ENCODE measurements around the gene RIMBP2.
"Not testable (repeated sequence)": the region's sequence is repeated elsewhere in the genome, so short reads cannot be mapped to it uniquely, and the experiment has no call there.

Gene RIMBP2

DNA sequence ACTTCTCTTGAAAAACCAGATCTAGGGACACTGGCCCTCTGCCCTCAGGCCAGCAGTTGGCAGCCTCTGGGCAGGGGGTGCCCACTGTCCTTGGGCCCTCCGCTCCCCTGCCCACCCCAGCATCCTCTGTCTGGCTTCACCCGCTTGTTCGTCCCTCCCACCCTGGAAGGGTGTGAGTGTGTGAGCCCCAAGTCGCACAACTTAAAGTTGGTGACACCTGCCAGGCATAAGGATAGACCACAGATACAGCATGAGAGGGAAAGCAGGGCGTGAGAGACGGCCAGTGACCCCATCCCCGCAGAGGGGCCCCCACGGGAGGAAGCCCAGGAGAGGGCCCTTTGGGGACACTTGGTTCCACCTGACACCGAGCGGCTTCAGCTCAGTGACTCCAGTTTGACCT, 23.5 kb upstream of the RIMBP2 start:
- DNase-seq (ENCODE audit: low spot score), result no peak

- not testable (repeated sequence) for DNase-seq (ENCODE audit: low spot score)
Measured at GRCh38 chr12:130738403-130738802, 22.3 kb upstream of the RIMBP2 start.

DNA sequence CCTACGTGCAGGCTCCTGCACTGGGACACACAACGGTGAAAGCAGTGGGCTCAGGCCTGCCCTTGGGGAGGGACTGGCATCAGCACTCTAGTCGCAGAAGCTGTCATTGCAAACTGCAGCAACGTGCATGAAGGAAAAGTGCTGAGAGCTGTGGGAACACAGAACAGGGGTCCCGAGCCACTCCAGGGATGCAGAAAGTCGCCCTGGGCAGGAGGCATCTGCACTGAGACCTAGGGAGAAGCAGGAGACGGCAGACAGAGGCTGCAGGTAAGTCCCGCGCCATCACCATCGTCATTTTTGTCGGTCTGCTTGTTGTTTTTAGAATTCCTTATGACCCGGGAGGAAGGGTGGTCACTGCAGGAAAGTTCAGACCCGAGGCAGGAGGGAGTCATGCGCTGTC, 21.6 kb upstream of the RIMBP2 start:
- no peak for DNase-seq (ENCODE audit: low spot score)

DNA sequence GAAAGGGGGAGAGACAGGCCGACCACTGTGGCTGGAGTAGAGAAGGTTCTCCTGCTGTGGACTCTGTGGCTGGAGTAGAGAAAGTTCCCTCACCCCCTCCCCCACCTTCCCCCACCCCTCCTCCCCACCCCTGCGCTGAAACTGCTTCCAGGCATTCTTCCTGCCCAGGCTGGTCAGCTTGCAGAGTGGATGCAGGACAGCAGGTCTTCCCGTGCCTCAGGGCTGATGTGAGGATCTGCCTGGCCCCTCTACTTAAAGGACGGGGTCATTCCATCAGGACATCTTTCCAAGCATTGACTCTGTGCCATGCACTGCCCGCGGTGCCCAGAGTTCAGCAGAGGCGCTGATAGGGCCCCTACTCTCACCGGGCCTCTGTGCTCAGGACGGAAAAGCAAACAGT, 13.2 kb upstream of the RIMBP2 start:
- DNase-seq (ENCODE audit: low spot score), result no peak

DNA sequence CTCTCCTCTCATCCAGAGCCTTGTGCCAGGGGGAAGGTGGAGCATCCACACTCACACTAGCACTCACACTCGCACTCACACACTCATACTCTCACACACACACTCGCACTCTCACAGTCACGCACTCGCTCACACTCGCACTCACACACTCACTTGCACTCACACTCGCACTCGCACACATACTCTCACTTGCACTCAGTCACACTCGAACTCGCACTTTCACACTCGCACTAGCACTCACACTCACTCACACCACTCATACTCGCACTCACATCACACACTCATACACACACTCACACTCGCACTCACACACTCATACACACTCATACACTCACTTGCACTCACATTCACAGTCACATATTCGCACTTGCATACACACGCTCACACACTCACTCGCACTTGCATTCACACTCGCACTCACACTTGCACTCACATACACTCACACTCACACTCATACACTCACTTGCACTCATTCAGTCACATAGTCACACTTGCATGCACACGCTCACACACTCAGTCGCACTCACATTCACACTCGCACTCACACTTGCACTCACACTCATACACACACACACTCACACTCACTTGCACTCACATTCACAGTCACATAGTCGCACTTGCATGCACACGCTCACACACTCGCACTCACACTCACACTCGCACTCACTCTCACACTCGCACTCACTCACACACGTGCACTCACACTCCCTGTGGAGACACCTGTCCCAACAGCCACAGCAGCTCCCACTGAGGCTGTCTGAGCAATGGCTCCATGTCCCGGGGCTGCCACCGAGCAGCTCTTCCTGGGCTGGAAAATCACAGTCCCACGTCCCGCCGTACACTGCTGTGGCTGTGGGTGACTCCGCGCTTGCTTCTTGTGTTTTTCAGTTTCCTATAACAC, 12.3 kb upstream of the RIMBP2 start:
- DNase-seq (ENCODE audit: low spot score), result no peak

- DNase-seq (ENCODE audit: low spot score), result no peak
Measured at GRCh38 chr12:130719263-130719859, 3.3 kb upstream of the RIMBP2 start.

DNA sequence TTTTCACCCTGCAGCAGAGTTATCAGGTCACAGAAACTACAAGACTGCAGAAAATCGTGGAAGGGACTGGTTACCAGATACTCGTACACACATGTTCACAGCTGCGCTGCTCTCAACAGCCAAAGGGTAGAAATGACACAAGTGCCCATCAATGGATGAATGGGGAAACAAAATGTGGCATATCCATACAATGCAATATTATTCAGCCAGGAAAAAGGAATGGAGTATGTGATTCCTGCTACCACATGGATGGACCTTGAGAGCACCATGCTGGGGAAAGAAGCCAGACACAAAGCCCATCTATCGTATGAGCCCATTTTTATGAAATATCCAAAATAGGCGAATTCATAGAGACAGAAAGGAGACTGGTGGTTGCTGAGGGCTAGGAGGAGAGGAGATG, 1.7 kb upstream of the RIMBP2 start:
- DNase-seq (ENCODE audit: low spot score), result no peak

DNA sequence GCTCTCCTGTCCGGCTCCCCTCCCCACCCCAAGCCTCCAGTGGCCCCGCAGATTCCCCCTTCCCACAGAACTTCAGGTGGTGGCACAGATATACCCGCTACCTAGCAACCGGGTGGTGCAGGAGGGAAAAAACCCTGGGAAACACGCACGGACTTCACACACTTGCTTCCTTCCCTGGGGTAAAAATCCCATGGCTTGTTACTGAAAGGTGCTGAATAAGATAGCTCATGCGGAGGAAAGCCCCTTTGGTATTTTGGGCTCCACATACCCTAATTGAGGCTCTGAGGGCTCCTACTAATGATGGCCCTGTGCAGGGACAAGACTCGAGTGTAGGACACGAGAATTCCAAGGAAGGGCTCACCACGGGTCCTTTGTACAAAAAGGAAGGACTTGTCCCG, 869 bp upstream of the RIMBP2 start:
- DNase-seq (ENCODE audit: low spot score), result no peak

DNA sequence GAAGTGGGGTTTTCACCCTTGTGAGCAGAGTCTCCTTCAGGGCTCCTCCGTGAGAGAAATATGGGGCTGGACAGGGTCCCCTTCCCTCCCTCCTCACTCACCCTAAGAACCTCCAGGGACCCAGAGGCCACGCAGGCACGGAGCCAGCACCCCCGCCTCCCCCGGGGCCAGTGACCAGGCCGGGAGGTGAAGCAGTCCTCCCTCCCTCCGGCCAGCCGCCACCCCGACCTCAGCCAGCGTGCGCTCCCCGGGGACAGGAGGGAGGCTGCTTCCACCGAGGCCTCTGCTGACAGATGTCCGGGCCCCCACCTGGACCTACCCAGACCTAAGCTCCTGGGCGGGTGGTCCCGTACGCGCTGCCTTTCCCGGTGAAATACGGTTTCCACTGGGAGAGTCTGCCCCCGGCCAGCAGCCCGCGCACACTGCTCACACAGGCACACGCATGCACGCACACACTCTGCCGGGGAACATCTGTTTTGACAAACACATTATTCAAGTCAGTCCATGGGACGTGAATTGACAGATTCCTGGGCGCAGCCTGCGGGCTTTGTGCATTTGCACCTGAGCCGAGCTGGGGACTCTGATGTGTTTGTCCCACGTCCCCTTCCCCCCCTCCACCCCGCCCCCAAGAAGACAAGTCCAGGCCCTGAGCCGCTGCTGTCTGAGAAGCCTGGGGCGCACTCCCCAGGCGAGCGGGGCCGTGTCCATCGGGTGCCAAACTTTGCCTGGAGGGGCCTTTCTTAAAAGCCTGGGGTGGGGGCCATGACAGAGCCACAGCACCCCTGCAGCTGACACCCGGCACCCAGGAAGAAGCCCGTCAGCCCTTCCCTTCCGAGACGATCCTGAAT, 725 bp downstream of the RIMBP2 start:
- DNase-seq (ENCODE audit: low spot score), result no peak

GRCh38 chr12:130714591-130715149, 1.4 kb downstream of the RIMBP2 start:
- DNase-seq (ENCODE audit: low spot score), result no peak

- DNase-seq (ENCODE audit: low spot score), result no peak
Measured at GRCh38 chr12:130714091-130714590, 2.0 kb downstream of the RIMBP2 start.

- DNase-seq (ENCODE audit: low spot score), result no peak
Measured at GRCh38 chr12:130713581-130713991, 2.5 kb downstream of the RIMBP2 start.

DNA sequence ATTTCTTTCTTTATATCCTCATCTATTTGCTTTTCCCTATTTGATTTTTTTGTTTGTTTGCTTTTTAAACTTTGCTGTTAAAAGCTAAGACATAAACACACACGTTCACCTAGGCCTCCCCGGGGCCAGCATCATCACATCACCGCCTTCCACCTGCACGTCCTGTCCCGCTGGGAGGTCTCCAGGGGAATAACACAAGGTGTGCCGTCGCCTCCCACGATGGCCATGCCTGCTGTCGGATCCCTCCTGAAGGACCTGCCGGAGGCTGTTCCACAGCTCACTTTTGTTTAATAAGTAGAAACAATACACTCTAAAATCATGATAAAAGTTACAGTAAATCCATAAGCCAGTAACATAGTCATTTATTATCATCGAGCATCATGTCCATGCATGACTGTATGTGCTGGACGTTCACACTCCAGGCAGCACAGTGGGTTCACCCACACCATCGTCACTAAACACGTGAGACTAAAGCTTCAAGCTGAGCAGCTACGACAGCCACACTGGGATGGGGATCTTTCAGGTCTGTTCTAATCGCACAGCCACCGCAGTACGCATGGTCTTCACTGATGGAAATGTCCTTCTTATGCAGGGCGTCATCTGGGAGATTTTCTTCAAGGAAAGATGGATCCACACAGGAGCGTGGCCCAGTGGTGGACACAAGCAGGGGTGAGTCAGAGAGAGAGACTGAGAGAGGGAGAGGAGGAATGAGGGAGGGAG, 3.6 kb downstream of the RIMBP2 start:
- no peak for DNase-seq (ENCODE audit: low spot score)

DNA sequence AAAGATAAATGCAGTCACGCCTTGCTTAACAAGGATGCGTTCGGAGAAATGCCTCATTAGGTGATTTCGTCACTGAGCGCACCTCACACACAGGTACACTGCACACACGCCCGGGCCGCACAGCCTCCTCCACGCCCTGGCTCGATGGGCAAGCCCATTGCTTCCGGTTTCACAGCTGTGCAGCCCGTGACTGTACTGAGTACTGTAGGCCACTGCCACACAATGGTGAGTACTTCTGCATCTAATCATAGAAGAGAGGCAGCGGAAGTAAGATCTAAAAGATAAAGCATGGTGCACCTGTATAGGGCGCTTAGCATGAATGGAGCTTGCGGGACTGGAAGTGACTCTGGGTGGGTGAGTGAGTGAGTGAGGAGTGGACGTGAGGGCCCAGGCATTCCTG, 4.3 kb downstream of the RIMBP2 start:
- DNase-seq (ENCODE audit: low spot score), result no peak

GRCh38 chr12:130710733-130711080, 5.4 kb downstream of the RIMBP2 start:
- DNase-seq (ENCODE audit: low spot score), result no peak

DNA sequence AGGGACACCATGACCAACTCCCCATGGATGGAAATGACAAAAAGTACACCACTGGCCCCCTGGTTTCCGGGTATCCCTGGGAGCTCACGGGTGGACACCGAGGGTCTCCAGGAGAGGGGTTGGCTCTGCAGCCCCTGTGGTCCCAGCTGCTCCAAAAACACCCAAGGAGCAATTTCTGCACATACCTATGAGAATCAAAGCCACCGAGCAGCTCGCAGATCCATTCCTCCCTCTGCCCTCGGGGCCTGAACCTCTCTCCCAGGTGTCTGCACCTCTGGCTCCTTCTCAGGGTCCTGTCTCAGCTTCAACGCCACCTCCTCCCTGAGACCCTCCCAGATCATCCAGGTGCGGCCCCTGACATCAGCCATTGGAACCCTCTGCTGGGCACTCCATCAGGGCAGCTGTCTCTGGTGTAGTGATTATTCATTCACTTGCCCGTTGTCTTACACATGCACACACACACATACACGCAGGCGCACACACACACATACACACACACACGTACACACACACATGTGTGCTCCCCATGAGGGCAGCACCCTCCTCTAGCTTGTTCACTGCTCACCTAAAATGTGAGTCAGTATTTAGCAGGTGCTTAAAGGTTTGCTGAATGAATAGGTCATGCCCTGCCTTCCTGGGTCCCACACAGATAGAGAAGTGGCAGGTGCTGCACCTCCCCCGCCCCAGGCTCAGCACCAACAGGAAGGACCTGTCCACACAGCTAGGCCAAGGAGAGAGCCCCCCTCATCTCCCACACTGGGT, 5.9 kb downstream of the RIMBP2 start:
- DNase-seq (ENCODE audit: low spot score), result no peak

DNA sequence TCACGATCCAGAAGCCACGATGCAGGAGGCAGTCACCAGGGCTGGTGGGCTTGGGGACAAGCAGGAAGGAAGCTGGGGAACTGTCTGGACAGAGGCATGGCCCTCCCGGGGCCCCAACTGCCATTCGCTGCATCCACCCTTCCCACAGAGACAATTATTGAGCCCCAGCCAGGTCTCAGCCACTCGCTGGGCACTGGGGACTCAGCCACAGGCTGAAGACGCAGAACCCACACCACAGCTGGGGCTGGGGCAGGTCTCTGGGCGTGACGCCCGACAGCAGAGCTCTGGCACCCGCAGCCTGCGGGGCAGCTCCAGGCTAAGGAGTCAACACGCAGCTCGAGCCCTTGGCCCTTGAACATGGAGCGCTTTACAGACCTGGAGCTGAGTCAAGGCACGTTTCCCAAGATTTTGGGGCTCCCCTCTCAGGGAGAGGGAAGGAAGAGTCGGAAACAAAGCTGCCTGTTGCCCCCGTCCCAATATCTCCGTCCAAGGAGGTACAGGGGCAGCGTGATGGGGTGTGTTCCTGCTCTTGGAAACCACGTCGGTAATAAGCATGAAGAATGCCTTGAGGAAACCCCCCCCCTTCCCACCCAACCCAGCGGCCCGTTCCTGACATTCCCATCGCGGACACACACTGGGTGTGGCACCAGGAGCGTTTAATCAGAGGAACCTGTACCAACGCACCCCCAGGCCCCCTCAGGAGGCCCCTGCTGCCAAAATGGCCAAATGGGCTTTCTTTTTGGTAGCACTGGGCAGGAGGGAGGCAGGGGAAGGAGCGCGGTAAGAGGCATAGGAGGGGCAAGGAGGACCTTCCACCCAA, 6.7 kb downstream of the RIMBP2 start:
- no peak for DNase-seq (ENCODE audit: low spot score)

DNA sequence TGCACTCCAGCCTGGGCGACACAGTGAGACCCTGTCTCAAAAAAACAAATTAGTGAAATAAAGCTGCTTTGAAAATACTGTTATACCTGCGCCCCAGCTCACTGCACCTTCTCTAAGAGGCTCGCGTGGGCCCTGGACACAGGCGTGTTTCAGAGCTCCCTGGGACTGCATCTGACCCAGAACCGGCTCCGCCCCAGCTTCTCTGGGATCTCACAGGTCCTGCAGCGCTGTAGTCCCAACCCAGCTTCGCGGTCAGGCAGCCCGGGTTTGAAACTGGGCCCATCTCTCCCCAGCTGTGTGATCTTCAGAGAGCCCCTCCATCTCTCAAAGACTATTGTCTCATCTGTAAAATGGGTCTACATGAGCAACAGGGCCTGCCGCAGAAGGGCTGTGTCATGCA, 7.5 kb downstream of the RIMBP2 start:
- no peak for DNase-seq (ENCODE audit: low spot score)

DNA sequence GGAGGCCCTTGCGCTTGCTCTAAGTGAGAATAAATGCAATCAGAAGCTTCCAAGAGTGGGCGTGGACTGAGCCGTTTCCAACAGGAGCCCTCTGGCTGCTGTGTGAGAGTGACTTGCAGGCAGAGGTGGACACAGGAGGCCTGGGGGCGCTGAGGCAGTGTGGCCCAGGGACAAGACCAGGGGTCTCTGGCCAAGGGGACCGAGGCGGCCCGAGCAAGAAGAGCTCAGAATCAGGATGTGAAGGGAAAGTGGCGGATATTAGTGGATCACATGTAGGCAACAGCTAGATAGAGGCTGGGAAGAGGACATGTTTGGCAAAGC, 8.6 kb downstream of the RIMBP2 start:
- DNase-seq (ENCODE audit: low spot score), result no peak

- DNase-seq (ENCODE audit: low spot score), result no peak
Measured at GRCh38 chr12:130706885-130707570, 9.1 kb downstream of the RIMBP2 start.
